ENCODE measurements around the gene DCLK2. TPM values are rescaled to one million over a fixed set of nuclear protein-coding genes. Genes with fewer than 3 reads are reported as not detected.

The DCLK2 gene
- 10 to 100 TPM in 1 of 10 donors, 1 to 10 TPM in 9; 5.2 to 10.2 (median 7.6) TPM for polyA plus RNA-seq (ENCODE audit: insufficient read length in 10 of 10)
- long read RNA-seq, donor 1 = 0 reads
- long read RNA-seq, donor 2 = 0 reads
- long read RNA-seq, donor 3 = 0 reads
- long read RNA-seq, donor 4 = 0 reads
- long read RNA-seq, donor 5 = 0 reads
- long read RNA-seq, donor 6 = 0 reads
- long read RNA-seq, donor 7, partial matches to known transcripts = 0 of 1 reads
- long read RNA-seq, donor 7, other reads (novel, unspliced or antisense) = 0 of 1 reads
- long read RNA-seq, donor 8 = 0 reads
- long read RNA-seq, donor 9 = 0 reads

DNA sequence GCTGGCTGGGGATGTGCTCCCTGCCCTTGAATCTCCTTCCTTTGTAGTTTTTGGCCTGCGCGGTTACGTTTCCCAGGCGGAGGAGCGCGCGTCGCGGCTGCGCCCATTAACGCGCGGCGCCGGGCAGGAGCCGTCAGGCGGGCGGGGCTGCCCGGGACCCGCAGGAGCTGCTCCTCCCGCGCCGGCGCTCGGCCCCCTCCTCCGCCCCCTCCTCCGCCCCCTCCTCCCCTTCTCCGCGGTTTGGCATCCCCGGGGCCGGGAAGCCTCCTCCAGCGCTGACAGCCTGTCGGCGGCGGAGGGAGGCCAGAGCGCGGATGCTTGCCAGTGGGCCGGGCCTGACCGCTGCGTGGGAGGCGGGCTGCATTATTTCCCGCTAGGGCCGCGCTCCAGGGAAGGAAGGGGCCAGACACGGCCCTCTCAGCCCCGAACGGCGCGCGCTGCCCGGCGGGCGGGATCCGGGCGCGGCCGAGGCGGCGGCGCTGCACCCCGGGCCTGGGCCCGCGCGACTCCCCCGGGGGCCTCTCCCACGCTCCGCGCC lies at the start of gene DCLK2:
TSS of gene DCLK2 (plus strand) at position 405 of the 538 bp plus-strand sequence. CDS start 583 bp downstream, outside the sequence.
- DNase-seq = peak; percentile 82 to 92 (median 86)

DNA sequence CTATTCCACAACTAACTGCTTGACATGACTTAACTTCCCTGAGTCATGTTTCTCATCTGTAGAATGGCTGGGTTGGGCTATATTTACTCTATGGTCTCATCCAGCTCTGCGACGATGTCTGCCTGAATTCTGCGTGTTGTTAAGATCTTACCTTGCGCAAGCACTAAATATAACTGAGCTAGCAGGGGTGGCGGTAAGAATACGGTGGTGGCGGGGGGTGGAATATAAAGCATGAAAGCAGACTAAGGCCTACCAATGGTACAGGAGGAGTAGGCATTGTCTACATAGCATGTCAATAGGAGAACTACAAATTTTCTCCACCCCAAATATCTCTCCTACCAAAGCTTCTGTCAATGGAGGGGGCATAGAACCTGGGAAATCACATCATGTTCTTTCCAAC lies 45.7 kb upstream of the DCLK2 start:
- no peak for DNase-seq

DNA sequence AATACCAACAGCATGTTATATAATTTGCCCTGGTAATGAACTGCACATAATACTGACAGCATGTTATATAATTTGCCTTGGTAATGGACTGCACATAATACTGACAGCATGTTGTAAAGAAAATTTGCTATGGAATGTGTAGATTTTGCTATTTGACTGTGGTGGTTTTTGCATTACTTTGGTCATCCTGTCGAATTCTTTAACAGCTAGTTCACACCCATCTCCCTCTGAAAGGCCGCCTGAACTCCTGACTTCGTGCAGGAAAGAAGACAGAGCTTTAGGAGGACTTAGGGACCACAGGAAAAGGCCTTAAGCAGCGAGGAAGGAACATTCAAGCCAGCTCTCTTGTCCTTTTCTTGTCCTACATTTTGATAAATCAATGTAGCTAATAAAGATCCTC lies 45.2 kb upstream of the DCLK2 start:
- DNase-seq = peak in 1 of 3 donors; percentile 22

DNA sequence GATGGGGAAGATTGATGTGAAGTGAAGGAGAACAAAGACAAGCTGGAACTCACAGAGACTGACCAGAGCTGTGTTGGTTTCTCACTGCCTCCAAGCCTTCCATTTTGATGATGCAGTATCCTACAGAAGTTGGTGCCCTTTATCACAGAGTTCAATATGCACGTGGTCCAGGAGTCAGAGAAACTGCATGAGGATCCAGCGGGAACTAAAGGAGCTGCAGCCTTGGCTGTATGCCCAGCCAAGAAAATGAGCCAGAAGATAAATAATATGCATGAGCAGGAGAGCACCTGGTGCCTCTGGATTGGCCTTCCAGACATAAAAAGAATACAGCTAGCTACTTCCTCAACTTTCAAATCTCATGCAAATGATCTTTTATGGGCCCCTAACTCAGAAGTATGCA lies 44.3 kb upstream of the DCLK2 start:
- peak; percentile 25 to 55 (median 33) for DNase-seq

DNA sequence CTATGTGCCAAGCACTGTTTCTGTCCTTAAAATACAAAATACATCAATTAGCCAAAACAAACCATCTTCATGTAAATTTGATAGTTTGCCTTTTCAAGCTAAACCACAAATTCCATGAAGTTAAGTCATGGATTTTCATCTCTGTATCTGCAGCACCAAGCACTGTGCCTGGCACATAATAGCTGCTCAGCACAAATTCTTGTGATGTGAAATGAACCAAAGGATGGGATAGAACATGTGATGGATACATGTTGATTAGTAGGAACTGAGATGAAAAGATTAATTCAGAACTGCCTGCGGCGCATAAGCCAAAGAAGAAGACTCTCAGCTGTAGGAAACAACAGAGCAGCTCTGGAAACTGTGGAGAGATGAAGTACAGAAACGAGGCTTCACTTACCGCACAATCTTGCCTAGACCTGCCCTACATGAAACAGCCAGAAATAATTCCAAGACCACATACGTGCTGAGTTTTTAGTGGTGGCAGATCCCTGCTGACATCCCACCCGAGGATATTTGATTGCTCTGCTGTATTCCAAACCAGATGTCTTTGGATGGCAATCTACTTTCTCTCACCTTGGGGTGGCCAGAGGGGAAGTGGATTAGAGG lies 40.9 kb upstream of the DCLK2 start:
- DNase-seq = no peak

DNA sequence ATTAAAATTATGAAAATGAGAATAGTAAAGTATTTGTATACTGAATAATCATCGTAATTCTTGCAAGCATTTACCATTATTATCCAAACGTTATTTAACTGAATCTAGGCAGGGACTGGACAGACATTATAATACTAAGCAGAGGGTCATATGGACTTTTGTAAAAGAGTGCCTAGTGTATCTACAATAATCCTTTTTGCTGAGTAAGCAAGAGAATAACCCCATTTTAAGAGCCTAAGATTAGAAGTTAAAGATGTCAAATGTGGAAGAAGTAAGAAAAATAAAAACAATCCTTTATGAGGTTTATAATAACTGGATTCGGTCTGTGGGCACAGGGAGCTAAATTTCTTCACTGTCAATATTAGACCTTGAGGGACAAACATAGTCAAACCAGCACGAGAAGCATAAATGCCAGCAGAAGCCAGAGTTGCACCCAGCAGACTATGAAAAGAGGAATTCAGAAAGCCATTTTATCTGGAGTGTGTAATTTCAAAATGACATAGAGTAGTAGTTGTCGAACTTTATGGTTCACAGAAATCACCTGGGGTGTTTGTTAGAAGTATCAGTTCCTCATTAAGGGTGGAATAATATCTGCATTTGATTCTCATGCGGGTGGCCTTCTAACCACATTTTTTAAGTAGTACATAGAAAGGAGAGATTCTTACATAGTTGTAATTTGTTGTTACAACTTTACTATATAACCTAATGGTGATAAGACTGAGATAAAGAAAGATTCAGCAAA lies 39.7 kb upstream of the DCLK2 start:
- DNase-seq = no peak

DNA sequence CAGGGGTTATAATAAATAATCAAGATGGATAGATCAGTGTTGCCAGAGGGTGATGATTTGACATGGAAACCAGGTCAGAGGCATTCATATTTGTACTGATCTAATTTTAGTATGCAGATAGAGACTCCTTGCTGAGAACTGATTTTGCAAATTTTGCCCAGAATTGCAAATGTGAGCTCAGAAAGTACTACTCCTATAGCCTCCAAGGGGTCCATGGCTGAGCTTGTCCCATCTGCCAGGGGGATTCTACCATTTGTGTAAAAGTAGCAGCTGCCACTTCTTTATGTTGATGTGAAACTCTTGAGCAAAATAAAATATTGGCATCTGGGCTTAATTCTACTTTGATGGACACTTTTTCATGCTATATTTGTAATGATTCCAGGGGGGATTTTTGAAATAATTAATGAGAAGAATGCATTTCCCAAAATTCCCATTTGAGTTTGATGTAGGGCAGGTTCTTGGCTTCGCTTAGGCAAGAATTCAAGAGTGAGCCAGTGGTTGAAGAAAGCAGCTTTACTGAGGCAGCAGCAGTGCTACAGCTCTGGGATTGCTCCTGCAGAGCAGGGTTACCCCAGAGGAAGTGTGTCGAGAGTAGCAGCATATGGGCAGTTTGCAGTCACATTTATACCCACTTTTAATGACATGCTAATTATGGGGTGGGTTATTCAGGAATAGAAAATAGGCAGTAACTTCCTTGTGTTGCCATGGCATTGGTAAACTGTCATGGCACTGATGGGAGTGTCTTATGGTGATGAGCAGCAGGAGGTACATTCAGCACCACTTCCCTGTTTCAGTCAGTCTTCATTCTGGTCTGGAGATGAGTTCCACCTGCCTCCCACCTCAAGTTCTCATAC lies 38.7 kb upstream of the DCLK2 start:
- DNase-seq = no peak

DNA sequence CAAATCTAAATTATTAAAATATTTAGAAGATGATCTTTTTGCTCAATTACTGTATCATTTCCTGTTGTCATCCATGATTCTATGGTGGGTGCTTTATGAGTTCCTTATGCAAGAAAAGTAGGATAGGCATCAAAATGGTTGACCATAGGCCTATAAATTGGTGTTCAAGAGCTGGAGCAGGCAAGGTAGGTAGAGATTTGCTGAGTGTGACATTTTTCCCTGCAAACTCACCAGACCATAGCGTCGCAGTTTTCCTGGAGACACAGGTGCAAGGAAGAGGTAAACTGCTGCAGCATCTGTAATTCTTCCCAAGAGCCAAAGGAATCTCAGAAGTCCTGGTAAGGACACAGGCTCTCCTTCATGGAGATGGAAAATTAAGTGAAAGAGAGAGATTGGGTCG lies 33.7 kb upstream of the DCLK2 start:
- DNase-seq = no peak

DNA sequence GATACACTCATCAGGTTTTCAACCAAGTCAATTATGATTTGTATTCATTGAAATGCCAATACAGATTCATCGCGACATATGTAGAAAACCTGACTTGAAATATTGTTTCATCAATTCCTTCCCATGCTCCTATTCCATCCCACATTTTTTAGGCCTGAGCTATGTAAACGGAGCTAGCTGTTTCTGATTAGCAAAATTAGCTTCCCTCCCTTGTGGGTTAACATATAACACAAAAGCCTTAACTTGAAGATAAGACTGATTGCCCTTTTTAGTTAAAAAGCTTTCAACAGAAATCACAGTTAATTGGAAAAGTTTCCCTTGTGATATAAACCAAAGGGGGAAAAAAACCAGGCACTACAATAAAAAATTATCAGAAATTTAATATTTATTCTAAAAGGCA lies 32.8 kb upstream of the DCLK2 start:
- no peak for DNase-seq

DNA sequence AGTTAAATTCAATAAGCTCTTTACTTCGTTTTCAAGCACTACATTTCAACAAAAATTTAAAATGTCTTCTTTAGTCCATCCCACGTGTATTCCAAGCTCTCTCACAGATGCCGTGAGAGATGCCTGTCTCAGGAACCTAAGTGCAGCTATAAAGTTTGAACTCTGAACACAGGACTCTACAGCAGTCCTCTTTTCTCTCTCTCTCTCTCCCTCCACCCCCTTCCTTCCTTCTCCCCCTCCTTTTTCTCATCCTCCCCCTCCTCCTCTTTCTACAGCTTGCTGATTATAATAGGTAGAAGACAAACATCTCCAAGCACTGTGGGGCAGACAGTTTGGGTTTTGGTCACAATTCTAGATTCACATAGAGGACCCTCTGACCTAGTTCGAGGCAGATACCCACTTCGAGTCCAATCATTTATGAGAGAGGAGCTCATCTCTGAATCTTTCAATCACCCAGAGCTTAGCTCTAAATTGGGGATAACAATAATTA lies 31.5 kb upstream of the DCLK2 start:
- DNase-seq = no peak

DNA sequence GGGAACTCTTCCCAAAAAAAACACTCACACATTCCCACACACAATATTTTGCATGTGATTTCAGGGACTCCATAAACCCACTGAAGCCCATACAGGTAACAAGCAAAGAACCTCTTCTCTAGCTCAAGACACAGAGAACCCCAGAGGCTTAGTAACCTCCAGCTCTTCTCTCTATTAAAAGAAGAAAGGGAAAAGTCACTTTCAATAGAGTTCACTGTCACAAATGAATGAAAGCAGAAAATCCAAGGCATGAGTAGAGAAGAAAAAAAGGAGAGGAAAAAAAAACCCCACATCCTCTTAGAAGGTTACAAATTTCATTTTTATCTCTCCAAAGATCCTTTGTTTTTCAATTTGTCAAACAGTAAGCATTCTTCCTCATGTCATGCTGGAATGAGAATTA lies 30.7 kb upstream of the DCLK2 start:
- DNase-seq = no peak

DNA sequence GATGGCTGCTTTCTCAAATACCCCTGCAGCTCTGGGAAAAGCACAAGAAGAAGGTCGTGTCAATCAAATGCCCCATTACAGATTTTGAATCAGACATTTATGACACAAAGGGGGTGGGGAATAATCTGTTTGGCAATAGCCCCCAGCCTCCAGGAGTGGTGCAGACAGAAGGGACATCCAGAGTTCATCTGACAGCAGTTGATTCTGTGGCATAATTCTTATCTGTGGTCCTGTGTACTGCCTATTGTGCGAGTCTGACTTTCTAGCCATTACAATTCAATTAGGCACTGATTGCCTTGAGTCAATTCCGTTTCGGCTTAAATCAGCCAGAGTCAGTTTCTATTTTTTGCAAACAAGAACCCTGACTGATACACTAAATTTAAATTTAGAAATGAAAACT lies 28.6 kb upstream of the DCLK2 start:
- no peak for DNase-seq

DNA sequence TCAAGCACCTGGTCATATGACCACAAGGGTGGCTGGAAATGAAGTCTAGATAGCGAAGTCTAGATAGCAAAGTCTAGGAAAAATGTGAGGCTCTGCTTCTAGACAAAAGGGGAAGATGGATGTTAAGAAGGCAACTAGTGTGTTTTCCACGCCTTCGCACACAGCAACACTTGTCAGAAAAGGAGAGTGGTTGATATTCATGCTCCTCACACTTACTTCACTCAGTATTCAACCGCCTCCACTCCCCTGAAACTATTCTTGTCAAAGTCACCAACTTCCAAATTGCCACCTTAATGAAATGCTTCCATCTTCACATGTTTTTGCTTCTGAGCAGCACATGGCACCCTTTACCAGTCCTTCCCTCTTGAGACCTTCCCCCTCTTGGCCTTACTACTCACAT lies 27.7 kb upstream of the DCLK2 start:
- no peak for DNase-seq

DNA sequence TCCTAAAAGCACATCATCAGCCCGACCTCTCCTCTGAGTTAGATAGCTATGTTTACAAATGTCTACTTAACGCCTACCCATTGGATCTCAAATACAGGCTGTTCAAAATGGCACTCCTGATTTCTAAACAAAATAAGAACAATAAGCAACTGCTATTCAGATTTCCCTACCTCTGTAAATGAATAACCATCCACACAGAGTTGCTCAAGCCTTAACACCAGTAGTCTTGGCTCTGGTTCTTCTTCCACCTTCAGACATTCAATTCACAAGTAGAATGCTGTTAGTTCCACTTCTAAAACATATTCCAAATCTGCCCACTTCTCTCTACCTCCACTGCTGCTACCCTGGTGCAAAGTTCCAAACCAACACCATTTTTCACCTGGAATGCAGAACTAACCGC lies 27.1 kb upstream of the DCLK2 start:
- DNase-seq = no peak

DNA sequence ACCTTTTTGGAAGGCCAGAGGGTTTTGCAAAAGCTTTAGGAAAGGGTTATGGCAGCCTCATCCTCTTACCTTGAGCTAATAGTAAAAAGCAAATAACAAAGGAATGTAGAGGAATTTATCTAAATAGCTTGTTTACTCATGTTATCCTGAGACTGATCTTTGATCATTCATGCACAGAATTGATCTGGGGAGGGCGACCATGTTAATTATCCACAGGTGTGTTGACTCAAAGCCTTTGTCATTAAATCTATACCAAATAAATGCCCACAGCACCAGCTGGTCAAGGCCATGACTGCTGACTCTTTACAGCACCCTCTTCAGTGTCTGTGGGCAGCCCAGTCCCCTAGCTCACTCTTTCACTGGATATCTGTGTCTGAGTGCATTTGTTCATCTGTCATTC lies 22.8 kb upstream of the DCLK2 start:
- no peak for DNase-seq

DNA sequence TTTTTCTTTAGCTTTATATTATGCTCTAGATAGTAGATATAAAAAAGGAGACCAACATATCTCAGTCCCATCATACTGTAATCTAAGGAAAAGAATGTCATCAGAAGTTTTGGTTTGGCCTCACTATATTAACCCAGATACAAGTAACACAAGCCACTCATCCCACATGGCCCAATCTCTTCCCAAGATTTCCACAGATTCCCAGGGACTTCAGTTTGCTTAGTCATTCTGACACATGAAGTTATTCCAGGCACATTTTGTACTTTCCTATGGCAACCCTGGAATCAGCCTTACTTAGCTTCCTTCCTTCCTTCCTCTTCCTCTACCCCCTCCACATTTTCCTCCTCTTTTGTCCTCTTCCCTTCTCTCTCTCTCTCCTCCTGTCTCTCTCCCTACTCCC lies 21.7 kb upstream of the DCLK2 start:
- no peak for DNase-seq

DNA sequence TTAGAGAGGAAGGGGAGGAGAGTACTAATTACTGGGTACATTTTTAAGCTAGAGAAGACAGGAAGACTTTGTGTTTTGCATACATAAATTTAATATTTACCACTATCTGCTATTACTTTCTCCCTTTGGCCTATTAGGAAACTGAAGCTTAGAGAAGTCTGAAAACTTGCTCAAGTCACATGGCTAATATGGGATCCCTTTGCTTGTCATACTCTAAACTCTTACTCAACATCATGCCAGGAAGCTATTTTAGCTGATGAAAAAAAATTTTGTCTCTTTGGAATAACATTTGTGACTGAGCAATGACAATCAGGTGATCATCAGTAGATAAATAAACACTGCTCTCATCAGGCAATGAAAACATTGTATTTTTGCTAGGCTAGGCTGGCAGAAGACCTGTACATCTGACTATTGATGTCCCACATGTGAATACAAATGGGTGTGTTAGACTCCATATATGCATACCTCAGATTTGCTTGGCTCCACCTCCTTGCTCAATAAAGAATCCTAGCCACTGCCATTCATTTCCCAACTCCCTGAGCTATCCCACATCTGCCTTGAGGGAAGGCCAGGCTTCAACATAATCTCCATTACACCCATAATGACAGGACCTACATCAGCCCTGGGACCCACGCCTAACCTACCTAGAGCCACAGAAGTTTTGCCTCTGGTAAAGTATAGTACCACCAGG lies 17.0 kb upstream of the DCLK2 start:
- DNase-seq = no peak

DNA sequence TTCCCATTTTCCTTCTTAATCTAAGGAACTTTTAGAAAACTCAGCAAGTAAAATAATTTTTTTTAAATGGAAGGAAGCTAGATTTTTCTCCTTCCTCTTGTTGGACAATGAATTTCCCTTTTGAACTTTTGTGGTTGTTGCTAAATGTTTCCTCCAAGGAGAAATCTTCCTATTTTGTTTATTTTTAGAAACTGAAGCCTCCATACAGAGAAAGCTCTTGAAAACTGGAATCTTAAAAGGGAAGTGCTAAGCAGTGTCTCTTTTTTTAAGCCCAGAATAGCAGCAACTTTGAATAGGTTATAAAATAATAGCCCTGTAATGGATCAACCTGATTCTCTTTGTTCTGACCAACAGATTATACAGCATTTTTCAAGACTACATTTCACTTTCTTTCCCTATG lies 15.1 kb upstream of the DCLK2 start:
- DNase-seq = peak in 1 of 3 donors; percentile 27

DNA sequence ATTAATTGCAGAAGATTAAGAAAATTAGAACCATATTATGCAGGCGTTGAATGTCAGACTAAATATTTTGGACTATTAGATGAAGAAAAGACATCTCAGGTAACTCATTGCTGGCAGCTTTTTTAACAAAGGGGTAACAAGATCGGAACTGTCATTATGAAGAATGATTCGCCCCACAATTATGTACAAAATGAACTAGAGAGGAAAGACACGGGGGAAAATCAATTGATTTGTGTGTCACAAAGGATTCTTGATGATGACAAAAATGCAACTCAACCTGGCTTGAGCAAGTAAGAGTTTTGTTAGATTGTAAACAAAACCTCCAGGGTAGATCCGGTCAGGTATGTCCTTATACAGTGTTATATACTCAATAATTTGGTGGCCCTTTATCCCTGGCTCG lies 12.5 kb upstream of the DCLK2 start:
- no peak for DNase-seq

DNA sequence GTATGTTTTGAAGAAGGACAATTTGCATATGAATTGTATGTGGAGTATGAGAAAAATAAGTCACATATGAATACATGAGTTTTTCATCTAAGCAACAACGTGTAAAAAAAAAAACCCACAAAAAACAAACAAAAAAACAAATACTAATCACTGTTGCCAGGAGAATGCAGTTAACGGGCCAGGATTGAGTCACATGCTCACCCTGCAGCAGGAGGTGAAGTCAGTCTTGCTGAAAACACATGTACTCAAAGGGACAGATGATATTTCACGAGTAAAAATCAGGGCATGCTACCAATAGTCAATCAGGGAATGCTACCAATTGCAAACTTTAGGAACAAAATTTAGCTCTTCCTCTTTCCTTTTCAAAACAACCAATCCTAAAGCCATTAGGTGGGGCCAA lies 10.4 kb upstream of the DCLK2 start:
- DNase-seq = peak in 1 of 3 donors; percentile 26
